ENCODE data around the gene BICDL2.

BICDL2 gene

DNA sequence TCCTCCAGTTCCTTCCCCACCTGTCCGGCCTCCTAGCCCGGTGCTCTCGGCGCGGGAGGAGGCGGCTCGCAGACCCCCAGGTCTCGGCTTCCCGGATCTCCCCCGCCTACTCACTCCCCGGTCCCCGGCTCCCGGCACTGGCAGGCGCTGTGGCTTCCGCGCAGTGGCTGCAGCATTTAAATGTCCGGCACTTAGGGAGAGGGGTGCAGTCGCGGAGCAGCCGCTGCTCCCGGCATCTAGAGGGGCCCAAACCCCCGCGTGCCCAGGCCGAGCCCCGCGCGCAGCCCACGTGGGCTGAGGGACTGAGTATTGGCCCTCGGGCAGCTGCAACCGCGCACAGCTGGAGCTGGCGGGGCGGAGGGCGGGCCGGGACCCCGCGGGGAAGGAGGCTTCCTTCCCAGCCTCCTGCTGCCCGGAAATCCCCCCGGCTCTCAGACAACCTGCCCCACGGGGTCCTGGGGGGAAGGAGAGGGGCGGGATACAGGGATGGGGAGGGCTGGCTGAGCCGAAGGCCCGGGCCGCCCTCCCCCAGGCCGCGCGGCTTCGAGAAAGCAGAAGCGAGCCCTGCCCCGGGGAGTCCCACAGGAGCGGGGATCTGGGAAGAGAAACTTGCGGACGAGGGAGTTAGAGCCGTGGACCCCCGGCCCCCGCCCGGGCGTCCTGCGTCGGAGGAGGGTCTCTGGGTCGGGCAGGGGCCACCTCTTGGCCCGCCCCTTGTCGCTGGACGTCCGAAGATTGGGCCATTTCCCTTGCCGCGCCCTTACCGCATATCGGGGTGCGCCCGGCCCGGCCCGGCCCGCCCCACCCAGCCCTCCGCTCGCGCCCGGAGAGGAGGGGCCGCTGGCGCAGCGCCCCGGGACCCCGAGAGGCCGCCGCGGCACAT is 9.3 kb upstream of the BICDL2 start, which contains the start of gene MMP25 (continued):
- peak; percentile 32; the same call in 1 of the 2 replicates for TF ChIP-seq IKZF3 (tag by site-specific recombination; IDR thresholded peaks at IDR 0.05)
- no peak for TF ChIP-seq ZFP69B (tag by site-specific recombination; IDR thresholded peaks at IDR 0.05)
- peak; percentile 65 for TF ChIP-seq SP2 (tag by site-specific recombination; IDR thresholded peaks at IDR 0.05)
- TF ChIP-seq, protein P1, sequence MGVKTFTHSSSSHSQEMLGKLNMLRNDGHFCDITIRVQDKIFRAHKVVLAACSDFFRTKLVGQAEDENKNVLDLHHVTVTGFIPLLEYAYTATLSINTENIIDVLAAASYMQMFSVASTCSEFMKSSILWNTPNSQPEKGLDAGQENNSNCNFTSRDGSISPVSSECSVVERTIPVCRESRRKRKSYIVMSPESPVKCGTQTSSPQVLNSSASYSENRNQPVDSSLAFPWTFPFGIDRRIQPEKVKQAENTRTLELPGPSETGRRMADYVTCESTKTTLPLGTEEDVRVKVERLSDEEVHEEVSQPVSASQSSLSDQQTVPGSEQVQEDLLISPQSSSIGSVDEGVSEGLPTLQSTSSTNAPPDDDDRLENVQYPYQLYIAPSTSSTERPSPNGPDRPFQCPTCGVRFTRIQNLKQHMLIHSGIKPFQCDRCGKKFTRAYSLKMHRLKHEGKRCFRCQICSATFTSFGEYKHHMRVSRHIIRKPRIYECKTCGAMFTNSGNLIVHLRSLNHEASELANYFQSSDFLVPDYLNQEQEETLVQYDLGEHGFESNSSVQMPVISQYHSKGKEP (tag by site-specific recombination; IDR thresholded peaks at IDR 0.05) = peak; percentile 44; the same call in 1 of the 2 replicates
- TF ChIP-seq ZNF530 (tag by site-specific recombination; IDR thresholded peaks at IDR 0.05; ENCODE audit: low read depth) = 0 out of 2 replicates have a peak, but pooled peaks have one; percentile 54
- TF ChIP-seq, protein P2, sequence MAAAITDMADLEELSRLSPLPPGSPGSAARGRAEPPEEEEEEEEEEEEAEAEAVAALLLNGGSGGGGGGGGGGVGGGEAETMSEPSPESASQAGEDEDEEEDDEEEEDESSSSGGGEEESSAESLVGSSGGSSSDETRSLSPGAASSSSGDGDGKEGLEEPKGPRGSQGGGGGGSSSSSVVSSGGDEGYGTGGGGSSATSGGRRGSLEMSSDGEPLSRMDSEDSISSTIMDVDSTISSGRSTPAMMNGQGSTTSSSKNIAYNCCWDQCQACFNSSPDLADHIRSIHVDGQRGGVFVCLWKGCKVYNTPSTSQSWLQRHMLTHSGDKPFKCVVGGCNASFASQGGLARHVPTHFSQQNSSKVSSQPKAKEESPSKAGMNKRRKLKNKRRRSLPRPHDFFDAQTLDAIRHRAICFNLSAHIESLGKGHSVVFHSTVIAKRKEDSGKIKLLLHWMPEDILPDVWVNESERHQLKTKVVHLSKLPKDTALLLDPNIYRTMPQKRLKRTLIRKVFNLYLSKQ (tag by site-specific recombination; IDR thresholded peaks at IDR 0.05; ENCODE audit: borderline replicate concordance) = no peak
- no peak for TF ChIP-seq ZNF660 (tag by site-specific recombination; IDR thresholded peaks at IDR 0.05)
- TF ChIP-seq ZNF2 (tag by site-specific recombination; IDR thresholded peaks at IDR 0.05) = peak; percentile 48; the same call in 1 of the 2 replicates
- TF ChIP-seq ZEB2 (tag by site-specific recombination; IDR thresholded peaks at IDR 0.05) = 0 out of 2 replicates have a peak, but pooled peaks have one; percentile 17
- no peak for TF ChIP-seq ZNF76 (tag by site-specific recombination; IDR thresholded peaks at IDR 0.05; ENCODE audit: borderline replicate concordance, low read depth)
- TF ChIP-seq ZBTB8A (tag by site-specific recombination; IDR thresholded peaks at IDR 0.05) = peak; percentile 56; the same call in 1 of the 2 replicates
- no peak for TF ChIP-seq ZNF791 (tag by site-specific recombination; IDR thresholded peaks at IDR 0.05)
- TF ChIP-seq ZNF830 (tag by site-specific recombination; IDR thresholded peaks at IDR 0.05; ENCODE audit: low read depth) = no peak
- peak; percentile 69 for TF ChIP-seq KLF16 (tag by site-specific recombination; IDR thresholded peaks at IDR 0.05)
- TF ChIP-seq KLF9 (tag by site-specific recombination; IDR thresholded peaks at IDR 0.05; ENCODE audit: low read depth) = peak; percentile 47; the same call in 1 of the 2 replicates
- no peak for TF ChIP-seq ZNF175 (tag by site-specific recombination; IDR thresholded peaks at IDR 0.05)
- TF ChIP-seq ZFHX2 (tag by site-specific recombination; conservative IDR thresholded peaks at IDR 0.05) = peak; percentile 77
- TF ChIP-seq GLIS1 (tag by site-specific recombination; IDR thresholded peaks at IDR 0.05) = peak; percentile 50; the same call in 1 of the 2 replicates
- no peak for TF ChIP-seq ZNF132 (tag by site-specific recombination; IDR thresholded peaks at IDR 0.05; ENCODE audit: borderline replicate concordance)
- no peak for TF ChIP-seq ZNF416 (tag by site-specific recombination; IDR thresholded peaks at IDR 0.05)
- TF ChIP-seq, protein P3, sequence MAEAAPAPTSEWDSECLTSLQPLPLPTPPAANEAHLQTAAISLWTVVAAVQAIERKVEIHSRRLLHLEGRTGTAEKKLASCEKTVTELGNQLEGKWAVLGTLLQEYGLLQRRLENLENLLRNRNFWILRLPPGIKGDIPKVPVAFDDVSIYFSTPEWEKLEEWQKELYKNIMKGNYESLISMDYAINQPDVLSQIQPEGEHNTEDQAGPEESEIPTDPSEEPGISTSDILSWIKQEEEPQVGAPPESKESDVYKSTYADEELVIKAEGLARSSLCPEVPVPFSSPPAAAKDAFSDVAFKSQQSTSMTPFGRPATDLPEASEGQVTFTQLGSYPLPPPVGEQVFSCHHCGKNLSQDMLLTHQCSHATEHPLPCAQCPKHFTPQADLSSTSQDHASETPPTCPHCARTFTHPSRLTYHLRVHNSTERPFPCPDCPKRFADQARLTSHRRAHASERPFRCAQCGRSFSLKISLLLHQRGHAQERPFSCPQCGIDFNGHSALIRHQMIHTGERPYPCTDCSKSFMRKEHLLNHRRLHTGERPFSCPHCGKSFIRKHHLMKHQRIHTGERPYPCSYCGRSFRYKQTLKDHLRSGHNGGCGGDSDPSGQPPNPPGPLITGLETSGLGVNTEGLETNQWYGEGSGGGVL (tag by site-specific recombination; IDR thresholded peaks at IDR 0.05) = peak; percentile 92
- no peak for TF ChIP-seq ZNF174 (tag by site-specific recombination; IDR thresholded peaks at IDR 0.05)
- TF ChIP-seq SP3 (tag by site-specific recombination; IDR thresholded peaks at IDR 0.05) = peak; percentile 46; the same call in 1 of the 2 replicates
- peak; percentile 16; the same call in 1 of the 2 replicates for TF ChIP-seq ZXDB (tag by site-specific recombination; IDR thresholded peaks at IDR 0.05)
- TF ChIP-seq GLIS2 (tag by site-specific recombination; IDR thresholded peaks at IDR 0.05) = peak; percentile 80
- no peak for TF ChIP-seq ZNF214 (tag by site-specific recombination; IDR thresholded peaks at IDR 0.05; ENCODE audit: borderline replicate concordance)
- peak; percentile 80 for TF ChIP-seq ZNF341 (tag by site-specific recombination; IDR thresholded peaks at IDR 0.05; ENCODE audit: low read depth)
- no peak for TF ChIP-seq ZNF121 (tag by site-specific recombination; IDR thresholded peaks at IDR 0.05)
- no peak for TF ChIP-seq ZNF473 (tag by site-specific recombination; IDR thresholded peaks at IDR 0.05)
- TF ChIP-seq ZBTB20 (tag by site-specific recombination; IDR thresholded peaks at IDR 0.05) = peak; percentile 58; the same call in 1 of the 2 replicates
- TF ChIP-seq ZNF16 (tag by site-specific recombination; IDR thresholded peaks at IDR 0.05; ENCODE audit: low read depth) = no peak
- no peak for TF ChIP-seq ZNF585B (tag by site-specific recombination; IDR thresholded peaks at IDR 0.05)

All from HEK293 (cell line).